VCaP (cell line): ENCODE data around the gene ST7.
A peak's percentile ranks its signal among the peaks of the same experiment; 100 is the strongest.
"Not testable (repeated sequence)": the region's sequence is repeated elsewhere in the genome, so short reads cannot be mapped to it uniquely, and the experiment has no call there.

Source experiments
- H3K27ac ChIP-seq: fragments of 450-650 bp; 2 replicates; pipeline ENCODE4 v1.5.1; 2017
- TF ChIP-seq, protein P1 (sequence below): fragments of 450-650 bp; conservative IDR thresholded peaks from 2 replicates; pipeline ENCODE4 v1.5.1; 2017; ENCODE audit warnings: mild to moderate bottlenecking, moderate library complexity

Gene ST7

DNA sequence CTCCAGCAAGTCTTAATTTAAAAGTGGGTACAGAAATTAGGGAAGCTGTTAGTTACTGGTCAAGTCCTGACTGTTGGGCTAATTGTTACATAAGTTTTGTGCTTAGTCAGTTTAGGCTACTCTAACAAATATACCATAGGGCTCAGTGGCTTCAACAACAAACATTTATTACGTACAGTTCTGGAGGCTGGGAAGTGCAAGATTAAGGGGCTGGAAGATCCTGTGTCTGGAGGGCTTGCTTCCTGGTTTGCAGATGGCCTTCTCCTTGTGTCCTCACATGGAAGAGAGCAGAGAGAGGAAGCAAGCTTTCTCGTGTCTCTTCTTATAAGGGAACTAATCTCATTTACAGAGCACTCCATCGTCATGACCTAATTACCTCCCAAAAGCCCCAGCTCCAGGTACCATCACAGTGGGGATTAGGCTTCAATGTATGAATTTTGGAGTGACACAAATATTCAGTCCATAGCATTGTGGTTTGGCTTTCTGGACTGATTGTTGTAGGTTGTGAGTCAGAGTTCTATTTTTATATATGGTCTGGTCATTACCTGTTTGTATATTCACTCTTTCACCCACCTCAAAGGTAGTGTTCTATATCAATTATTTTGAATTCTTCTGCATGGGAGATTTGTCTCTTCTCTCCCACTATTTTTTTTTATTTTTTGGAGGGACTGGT is 17.1 kb downstream of the ST7 start:
- TF ChIP-seq, protein P1, sequence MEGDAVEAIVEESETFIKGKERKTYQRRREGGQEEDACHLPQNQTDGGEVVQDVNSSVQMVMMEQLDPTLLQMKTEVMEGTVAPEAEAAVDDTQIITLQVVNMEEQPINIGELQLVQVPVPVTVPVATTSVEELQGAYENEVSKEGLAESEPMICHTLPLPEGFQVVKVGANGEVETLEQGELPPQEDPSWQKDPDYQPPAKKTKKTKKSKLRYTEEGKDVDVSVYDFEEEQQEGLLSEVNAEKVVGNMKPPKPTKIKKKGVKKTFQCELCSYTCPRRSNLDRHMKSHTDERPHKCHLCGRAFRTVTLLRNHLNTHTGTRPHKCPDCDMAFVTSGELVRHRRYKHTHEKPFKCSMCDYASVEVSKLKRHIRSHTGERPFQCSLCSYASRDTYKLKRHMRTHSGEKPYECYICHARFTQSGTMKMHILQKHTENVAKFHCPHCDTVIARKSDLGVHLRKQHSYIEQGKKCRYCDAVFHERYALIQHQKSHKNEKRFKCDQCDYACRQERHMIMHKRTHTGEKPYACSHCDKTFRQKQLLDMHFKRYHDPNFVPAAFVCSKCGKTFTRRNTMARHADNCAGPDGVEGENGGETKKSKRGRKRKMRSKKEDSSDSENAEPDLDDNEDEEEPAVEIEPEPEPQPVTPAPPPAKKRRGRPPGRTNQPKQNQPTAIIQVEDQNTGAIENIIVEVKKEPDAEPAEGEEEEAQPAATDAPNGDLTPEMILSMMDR = no peak
- no peak overlapping the region; the same call in 1 of the 2 replicates for H3K27ac ChIP-seq

DNA sequence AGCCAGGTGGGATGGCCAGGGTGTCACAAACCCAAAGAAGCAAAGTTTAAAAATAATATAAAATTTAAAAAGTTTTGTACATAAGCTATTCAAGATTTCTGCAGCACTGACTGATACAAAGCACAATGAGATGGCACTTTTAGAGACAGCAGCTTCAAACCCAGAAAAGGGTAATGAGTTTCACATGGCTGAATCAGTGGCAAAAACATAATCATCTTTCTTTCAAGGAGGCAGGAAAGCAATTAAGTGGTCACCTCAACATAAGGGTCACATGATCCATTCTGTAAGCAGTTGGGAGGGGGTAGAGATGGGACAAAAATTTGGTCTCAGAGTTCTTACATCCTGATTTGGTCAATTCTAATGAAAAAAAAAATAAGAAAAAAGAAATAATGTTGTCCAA is 17.9 kb downstream of the ST7 start:
- peak overlapping the region; percentile 26 for H3K27ac ChIP-seq

DNA sequence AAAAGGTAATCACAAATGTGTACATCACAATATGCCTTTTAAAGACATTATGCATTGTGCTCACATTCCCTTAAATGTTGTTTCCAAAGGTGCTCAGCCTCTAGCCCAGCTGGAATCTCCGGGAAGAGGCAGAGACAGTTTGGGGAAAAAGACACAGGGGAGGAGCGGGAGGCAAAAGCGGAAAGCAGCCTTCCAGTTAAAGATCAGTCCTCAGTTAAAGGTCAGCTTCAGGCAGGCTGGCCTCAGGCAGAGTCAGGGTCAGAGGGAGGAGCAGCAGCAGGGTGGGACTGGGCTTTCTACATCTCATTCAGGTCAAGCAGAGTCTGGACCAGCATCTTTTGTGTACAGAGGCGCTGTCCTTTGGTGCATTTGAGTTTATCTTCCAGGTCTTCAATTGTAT is 18.6 kb downstream of the ST7 start:
- peak overlapping the region; percentile 26 for H3K27ac ChIP-seq
- TF ChIP-seq, protein P1 = no peak

DNA sequence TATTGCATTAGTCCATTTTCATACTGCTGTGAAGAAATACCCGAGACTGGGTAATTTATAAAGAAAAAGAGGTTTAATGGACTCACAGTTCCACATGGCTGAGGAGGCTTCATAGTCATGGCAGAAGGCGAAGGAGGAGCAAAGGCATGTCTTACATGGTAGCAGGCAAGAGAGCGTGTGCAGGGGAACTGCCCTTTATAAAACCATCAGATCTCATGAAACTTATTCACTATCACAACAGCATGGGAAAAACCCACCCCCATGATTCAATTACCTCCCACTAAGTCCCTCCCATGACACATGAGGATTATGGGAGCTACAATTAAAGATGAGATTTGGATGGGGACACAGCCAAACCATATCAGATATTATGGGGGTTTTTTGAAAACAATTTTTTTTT is 21.7 kb downstream of the ST7 start:
- H3K27ac ChIP-seq = not testable (repeated sequence)

DNA sequence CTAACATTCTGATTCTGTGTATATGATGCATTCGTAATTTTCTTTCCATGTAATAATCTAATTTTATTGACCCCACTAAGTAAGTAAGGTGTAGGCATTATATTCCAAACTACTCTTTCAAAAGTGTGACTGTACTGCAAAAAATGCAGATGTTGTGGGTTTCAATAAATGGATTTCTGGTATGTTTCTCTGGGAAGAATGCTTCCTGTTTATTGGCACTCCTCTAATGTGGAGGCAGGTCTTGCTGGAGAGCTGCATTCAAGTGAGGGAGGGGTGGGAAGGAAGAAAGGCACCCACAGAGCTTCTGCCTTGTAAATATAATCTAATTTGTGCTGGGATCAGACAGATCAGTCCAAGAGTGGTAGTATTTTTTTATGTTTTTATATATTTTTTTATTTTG is 23.9 kb downstream of the ST7 start:
- TF ChIP-seq, protein P1 = no peak
- no peak overlapping the region for H3K27ac ChIP-seq

DNA sequence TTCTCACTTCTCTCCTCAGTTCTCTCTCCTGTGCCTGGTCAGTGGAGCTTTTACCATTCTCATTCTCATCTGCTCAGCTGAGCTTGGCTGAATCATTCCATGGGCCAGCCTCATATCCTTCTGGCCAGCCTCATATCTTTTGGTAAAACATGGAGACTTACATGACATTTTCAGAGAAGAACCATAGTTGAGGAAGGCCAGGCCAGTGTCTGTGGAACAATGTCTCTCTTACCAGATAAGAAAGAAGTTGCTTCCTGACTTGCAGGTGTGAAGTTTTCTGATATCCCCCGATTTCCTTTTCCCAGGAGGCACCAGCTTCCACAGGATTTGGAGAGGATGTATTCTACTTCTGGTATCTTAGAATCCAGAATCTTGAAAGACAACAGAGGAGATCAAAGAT is 24.7 kb downstream of the ST7 start:
- TF ChIP-seq, protein P1 = no peak
- H3K27ac ChIP-seq = no peak overlapping the region

DNA sequence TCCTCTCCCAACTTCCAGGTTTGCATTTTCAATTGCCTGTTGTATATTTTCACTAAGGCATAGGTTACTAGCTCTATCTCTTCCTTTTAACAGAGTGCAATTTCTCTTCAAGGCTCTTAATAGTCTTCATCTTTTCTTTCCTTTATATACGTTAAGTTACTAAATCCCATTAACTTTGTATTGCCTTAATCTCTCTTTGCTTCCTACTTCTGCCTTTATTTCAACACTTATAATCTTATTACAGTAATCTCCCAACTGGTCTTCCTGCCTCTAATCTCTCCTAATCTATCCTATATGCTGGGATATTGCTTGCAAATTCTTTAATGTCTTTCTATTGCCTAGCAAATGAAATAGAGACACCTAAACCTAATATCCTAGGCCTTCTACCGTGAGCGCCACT is 26.1 kb downstream of the ST7 start:
- no peak overlapping the region for H3K27ac ChIP-seq
- TF ChIP-seq, protein P1 = no peak

DNA sequence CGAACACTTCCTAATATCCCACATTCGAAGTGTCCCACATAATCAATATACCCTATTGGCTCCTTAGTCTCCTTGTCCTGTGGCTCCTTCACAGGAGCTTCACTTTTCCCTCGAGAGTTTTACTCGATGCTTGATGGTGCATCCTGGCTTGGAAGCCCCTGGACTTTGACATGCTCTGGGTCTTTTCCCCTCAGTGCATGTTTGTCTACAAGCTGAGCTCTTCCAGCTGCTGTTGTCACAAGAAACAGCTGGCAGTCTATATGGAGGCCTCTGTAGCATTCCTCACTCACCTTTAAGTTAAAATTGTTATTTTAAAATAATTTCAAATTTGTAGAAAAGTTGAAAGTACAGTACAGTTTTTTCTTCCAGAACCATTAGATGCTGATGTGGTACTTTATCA is 27.1 kb downstream of the ST7 start:
- no peak overlapping the region for H3K27ac ChIP-seq
- TF ChIP-seq, protein P1 = no peak

DNA sequence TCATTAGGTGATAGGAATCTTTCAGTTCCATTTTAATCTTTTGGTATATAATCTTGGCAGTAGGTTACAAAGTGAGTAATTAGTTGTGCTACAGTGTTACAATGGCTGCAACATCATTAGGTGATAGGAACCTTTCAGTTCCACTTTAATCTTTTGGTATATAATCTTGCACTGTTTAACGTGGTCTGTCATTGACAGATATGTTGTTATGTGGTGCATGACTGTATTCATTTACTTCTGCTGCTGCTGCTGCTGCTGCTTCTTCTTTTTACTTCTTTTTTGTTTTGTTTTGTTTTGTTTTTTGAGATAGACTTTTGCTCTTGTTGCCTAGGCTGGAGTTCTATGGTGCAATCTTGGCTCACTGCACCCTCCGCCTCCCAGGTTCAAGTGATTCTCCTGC is 28.6 kb downstream of the ST7 start:
- TF ChIP-seq, protein P1 = no peak
- H3K27ac ChIP-seq = no peak overlapping the region
